ENCODE data around the gene UBE2L3.
"Not testable (repeated sequence)": the region's sequence is repeated elsewhere in the genome, so short reads cannot be mapped to it uniquely, and the experiment has no call there.

The UBE2L3 gene

GRCh38 chr22:21594865-21595452 lies 27.4 kb downstream of the UBE2L3 start:
- H3K4me3 ChIP-seq (ENCODE audit: low read depth, low read length): no peak overlapping the region
- DNase-seq (ENCODE audit: low read depth): no peak
- TF ChIP-seq, protein P1, sequence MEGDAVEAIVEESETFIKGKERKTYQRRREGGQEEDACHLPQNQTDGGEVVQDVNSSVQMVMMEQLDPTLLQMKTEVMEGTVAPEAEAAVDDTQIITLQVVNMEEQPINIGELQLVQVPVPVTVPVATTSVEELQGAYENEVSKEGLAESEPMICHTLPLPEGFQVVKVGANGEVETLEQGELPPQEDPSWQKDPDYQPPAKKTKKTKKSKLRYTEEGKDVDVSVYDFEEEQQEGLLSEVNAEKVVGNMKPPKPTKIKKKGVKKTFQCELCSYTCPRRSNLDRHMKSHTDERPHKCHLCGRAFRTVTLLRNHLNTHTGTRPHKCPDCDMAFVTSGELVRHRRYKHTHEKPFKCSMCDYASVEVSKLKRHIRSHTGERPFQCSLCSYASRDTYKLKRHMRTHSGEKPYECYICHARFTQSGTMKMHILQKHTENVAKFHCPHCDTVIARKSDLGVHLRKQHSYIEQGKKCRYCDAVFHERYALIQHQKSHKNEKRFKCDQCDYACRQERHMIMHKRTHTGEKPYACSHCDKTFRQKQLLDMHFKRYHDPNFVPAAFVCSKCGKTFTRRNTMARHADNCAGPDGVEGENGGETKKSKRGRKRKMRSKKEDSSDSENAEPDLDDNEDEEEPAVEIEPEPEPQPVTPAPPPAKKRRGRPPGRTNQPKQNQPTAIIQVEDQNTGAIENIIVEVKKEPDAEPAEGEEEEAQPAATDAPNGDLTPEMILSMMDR (IDR thresholded peaks at IDR 0.05; ENCODE audit: insufficient read depth, low read depth, low read length, missing control alignments): no peak

GRCh38 chr22:21596356-21597135 lies 29.0 kb downstream of the UBE2L3 start:
- H3K4me3 ChIP-seq (ENCODE audit: low read depth, low read length); DNase-seq (ENCODE audit: low read depth): not testable (repeated sequence)

DNA sequence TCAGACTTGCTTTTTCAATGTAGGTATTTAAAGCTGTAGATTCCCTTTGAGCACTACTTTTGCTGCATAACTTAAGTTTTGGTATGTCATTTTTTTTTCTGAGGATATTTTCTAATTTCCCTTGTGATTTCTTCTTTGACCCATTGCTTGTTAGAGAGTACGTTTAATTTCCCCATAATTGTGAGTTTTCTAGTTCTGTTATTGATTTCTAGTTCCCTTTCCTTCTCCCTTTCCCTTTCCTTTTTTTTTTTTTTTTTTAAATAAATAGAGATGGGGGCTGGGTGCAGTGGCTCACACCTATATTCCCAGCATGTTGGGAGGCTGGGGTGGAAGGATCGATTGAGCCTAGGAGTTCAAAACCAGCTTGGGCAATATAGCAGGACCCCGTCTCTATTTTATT lies 30.8 kb downstream of the UBE2L3 start:
- TF ChIP-seq, protein P1 (IDR thresholded peaks at IDR 0.05; ENCODE audit: insufficient read depth, low read depth, low read length, missing control alignments): no peak
- no peak for DNase-seq (ENCODE audit: low read depth)
- H3K4me3 ChIP-seq (ENCODE audit: low read depth, low read length): no peak overlapping the region

GRCh38 chr22:21599053-21599893 lies 31.8 kb downstream of the UBE2L3 start:
- TF ChIP-seq, protein P1 (IDR thresholded peaks at IDR 0.05; ENCODE audit: insufficient read depth, low read depth, low read length, missing control alignments): no peak
- DNase-seq (ENCODE audit: low read depth): no peak
- H3K4me3 ChIP-seq (ENCODE audit: low read depth, low read length): no peak overlapping the region

GRCh38 chr22:21602579-21602978 lies 35.1 kb downstream of the UBE2L3 start:
- TF ChIP-seq, protein P1 (IDR thresholded peaks at IDR 0.05; ENCODE audit: insufficient read depth, low read depth, low read length, missing control alignments): no peak
- no peak for DNase-seq (ENCODE audit: low read depth)
- no peak overlapping the region for H3K4me3 ChIP-seq (ENCODE audit: low read depth, low read length)

GRCh38 chr22:21603973-21604372 lies 36.5 kb downstream of the UBE2L3 start:
- TF ChIP-seq, protein P1 (IDR thresholded peaks at IDR 0.05; ENCODE audit: insufficient read depth, low read depth, low read length, missing control alignments): no peak
- H3K4me3 ChIP-seq (ENCODE audit: low read depth, low read length): no peak overlapping the region
- DNase-seq (ENCODE audit: low read depth): no peak

Data from GM12865 (cell line).